Glomerular visceral epithelial cell (primary cell): Measurements from ENCODE around the gene LIN37.

Experiments
- DNase-seq: peaks from one replicate; pipeline ENCODE4 v3.0.0-alpha.2; 2016; ENCODE audit errors: extremely low spot score

The LIN37 gene

DNA sequence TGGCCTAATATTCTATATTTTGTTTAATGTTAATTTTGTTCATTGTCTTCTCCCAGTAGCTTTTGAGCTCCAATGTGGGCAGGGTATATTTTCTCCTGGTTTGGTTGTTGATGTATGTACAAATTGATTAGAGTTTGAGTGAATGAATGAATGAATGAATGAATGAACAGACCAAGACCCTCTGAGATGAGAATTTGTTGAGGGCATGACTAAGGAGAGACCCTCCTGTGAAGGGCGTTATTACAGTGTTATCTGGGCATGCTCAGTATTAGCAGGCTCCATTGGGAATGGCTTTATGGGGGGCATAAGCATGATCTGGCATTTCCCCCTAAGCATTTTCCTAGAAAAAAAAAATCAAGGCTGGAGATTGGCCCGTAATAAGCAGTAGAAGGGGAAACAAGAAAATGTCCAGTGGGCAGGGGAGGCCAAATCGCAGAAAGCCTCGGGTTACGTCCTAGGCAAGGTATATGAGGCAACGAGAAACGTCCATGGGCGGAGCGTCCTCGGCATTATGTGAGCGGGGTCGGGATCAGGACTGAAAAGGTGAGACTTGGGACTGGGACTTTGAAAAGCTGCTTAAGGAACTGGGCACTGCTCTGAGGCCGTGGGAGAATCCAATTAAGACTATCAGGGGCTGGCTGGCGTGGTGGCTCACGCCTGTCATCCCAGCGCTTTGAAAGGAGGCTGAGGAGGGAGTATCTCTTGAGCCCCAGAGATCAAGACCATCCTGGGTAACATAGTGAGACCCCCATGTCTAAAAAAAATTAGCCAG, 26.1 kb downstream of the LIN37 start:
- no peak for DNase-seq

GRCh38 chr19:35775046-35775297, 26.6 kb downstream of the LIN37 start:
- DNase-seq = no peak

GRCh38 chr19:35775298-35776101, 27.1 kb downstream of the LIN37 start, which contains the start of gene ARHGAP33:
ARHGAP33 (plus strand) TSS chr19:35775564; CDS start chr19:35775659, 95 bp downstream.
- DNase-seq = peak; percentile 98

DNA sequence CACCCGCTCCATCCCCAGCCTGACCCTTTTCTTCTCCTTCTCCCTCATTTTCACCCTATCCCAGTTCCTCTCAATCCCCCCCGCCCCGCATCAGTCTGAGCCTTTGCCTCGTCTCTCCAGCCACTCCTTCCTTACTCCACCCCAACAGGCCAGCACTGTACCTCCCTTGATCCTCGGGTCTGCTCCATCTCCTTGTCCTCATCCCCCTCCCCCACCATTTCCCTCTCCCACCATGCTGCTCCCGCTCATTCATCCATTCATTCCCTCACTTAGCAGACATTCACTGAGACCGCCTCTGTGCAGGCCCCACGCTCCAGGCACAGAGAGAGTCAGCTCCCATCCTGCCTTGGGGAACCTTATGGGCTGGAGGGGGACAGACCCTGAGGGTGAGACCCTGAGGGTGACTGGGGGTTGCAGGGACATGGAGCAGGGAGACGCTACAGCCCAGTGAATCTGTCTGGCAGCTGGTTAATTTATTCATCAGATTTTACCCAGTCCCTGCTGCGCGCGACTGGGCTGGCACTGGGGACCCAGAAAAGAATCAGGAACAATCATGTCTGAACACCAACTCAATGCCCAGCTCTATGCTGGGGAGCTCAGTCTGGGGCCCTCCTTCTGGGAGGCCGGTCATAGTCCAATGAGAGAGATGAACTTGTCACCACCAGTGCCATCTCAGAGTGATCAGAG, 27.9 kb downstream of the LIN37 start:
- no peak for DNase-seq

DNA sequence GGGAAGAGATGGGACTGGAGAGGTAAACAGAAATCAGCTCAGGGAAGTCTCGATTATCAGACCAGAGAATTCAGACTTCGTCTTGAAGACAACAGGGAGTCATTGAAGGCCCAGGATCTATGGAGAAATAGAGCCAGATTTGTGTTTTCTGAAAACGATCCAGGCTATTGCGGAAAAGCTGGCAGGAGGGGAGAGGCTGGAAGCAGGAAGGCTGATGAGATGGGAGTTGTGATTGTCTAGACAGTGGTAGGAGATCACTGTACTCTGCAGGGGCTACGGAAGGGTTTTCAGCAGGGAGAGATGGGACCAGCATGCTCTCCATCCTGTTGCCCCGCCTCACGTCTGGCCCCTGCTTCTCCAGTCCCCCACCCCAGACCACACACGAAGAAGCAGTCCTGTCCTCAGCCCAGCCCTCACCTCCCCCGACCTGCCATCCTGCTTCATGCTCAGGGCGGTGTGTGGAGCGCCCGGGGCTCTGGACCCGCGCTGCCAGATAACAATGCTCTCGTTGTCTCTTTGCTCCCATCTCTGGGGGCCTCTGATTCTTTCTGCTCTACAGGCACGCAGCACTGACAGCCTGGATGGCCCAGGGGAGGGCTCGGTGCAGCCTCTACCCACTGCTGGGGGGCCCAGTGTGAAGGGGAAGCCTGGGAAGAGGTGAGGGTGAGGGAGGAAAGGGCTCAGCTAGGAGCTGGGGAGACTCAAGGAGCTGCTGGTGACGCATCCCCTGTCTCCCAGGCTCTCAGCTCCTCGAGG, 28.9 kb downstream of the LIN37 start:
- DNase-seq = no peak

DNA sequence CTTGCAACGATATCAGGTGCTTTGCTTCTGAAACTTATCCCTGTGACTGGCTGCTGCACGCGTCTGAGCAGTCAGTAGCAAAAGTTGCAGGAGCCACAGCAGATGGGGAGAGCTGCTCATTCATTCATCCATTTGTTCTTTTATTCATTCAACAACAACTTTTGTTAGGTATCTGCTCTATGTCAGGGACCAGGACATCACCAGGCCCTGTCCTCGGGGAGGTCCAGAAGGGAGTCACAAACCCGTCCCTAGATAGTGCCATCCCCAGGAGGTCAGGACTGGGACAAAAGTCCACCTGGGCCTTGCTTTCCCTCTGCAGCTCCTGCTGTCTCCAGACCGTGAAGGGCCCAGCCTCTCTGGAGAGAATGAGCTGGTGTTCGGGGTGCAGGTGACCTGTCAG, 29.6 kb downstream of the LIN37 start:
- DNase-seq = no peak

DNA sequence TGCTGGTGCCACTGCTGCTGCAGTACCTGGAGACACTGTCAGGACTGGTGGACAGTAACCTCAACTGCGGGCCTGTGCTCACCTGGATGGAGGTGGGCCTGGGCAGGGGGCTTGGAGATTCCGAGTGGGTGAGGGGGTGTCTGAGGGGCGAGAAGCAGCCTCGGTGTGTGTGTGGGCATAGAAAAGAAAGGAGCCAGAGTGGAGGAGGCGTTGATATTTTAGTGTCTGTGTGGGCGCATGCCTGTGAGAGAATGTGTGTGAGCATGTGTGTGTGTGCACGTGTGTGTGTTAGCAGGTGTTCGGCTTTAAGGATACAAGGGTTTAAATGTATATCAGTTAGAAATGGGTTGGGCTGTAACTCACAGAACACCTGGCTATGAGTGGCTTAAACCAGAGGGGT, 30.7 kb downstream of the LIN37 start:
- DNase-seq = no peak

DNA sequence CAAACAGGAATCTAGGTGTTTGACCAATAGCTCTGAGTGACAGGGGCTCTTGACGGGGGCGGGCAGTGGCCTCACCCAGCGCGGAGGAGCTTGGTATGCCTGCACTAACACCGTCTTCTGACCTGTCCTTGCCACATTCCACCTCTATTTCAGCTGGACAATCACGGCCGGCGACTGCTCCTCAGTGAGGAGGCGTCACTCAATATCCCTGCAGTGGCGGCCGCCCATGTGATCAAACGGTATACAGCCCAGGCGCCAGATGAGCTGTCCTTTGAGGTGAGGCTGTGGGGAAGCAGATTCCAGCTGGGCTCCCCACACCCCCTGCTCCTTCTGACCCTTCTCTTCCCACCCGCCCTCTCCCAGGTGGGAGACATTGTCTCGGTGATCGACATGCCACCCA, 31.7 kb downstream of the LIN37 start:
- DNase-seq = no peak

DNA sequence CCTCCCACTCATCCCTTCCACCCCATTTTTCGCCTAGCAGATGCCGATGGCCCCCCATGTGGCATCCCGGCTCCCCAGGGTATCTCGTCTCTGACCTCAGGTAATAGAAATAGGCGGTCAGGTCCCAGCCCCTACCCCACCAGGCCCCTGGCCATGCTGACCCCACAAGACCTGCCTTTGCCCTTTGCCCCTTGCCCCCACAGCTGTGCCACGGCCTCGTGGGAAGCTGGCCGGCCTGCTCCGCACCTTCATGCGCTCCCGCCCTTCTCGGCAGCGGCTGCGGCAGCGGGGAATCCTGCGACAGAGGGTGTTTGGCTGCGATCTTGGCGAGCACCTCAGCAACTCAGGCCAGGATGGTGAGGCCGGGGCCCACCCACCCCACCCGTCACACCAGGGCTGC, 32.3 kb downstream of the LIN37 start:
- DNase-seq = no peak

DNA sequence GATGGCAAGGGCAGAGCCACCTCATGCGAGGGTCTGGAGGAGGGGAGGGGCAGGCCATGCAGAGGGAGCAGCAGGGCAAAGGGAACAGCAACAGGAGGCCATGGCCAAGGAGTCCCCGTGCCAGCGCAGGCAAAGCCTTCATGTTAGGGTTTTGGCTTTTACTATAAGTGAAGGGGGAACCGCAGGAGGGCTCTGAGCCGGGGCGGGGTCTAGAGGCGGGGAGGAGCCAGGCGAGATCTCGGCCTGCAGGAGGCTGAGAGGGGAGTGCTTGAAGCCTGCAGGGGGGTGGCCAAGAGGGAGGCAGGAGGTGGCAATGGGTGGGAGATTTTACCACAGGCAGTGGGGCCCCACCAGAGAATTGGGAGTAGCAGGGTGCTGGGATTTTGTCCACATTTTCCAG, 33.3 kb downstream of the LIN37 start:
- no peak for DNase-seq

DNA sequence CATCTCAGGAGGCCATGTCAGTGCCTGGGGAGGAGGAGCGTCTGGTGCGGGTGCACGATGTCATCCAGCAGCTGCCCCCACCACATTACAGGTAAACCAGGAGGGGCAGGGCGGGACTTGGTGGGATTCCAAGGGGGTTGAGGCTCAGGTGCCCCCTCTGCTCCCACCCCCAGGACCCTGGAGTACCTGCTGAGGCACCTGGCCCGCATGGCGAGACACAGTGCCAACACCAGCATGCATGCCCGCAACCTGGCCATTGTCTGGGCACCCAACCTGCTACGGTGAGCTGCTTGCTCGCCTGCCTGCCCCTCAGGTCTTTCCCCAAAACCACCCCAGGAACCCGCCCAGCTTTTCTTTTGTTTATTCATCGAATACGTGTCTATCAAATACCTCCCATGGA, 34.2 kb downstream of the LIN37 start:
- DNase-seq = no peak

DNA sequence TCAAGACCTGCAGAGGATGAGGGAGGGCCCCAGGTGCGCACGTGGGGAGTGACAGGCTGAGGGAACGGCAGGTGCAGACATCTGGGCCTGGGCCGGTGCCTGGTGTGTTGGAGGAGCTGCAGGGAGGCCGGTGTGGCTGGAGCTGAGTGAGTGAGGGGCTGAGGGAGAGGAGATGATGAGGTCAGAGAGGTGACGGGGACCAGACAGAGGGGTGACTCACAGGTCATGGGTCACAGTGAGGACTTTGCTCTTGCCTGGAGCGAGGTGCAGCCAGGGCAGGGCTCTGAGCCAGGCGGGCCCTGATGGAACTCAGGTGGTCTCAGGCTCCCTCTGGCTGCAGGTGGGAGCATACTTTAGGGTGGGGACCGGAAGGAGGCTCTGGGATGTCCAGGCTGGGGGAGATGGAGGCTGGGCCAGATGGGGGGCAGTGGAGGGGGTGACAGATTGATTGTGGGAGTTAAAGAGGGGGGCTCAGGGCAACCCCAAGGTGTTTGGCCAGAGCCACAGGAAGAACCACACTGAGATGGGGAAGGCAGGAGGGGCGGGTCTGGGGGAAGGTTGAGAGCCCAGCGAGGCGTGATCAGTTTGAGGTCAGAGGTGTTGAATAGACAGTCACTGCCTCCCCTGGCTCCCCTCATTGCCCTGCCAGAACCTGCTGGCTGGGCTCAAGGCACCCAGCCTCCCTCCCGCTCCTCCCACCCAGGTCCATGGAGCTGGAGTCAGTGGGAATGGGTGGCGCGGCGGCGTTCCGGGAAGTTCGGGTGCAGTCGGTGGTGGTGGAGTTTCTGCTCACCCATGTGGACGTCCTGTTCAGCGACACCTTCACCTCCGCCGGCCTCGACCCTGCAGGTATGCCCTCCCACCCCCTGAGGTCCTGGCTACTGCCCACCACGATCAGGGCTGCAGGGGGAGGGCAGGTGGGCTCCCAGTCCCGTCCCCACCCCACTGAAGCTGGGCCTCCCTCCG, 35.4 kb downstream of the LIN37 start:
- DNase-seq = no peak

- no peak for DNase-seq
Observed at GRCh38 chr19:35784503-35785338, 36.3 kb downstream of the LIN37 start.

- no peak for DNase-seq
Observed at GRCh38 chr19:35785339-35785627, 36.9 kb downstream of the LIN37 start.

DNA sequence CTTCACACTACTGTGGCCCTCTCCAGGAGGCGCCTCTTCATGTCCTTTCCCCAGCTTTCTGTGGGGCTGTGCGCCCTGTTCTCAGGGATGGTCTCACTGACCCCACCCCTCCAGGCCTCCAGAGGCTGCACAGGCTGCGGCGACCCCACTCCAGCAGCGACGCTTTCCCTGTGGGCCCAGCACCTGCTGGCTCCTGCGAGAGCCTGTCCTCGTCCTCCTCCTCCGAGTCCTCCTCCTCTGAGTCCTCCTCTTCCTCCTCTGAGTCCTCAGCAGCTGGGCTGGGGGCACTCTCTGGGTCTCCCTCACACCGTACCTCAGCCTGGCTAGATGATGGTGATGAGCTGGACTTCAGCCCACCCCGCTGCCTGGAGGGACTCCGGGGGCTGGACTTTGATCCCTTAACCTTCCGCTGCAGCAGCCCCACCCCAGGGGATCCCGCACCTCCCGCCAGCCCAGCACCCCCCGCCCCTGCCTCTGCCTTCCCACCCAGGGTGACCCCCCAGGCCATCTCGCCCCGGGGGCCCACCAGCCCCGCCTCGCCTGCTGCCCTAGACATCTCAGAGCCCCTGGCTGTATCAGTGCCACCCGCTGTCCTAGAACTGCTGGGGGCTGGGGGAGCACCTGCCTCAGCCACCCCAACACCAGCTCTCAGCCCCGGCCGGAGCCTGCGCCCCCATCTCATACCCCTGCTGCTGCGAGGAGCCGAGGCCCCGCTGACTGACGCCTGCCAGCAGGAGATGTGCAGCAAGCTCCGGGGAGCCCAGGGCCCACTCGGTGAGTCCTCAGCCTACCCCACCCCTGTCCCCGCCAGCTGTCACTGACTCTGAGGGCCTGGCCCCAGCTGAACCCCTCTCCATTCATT, 38.2 kb downstream of the LIN37 start:
- no peak for DNase-seq

DNA sequence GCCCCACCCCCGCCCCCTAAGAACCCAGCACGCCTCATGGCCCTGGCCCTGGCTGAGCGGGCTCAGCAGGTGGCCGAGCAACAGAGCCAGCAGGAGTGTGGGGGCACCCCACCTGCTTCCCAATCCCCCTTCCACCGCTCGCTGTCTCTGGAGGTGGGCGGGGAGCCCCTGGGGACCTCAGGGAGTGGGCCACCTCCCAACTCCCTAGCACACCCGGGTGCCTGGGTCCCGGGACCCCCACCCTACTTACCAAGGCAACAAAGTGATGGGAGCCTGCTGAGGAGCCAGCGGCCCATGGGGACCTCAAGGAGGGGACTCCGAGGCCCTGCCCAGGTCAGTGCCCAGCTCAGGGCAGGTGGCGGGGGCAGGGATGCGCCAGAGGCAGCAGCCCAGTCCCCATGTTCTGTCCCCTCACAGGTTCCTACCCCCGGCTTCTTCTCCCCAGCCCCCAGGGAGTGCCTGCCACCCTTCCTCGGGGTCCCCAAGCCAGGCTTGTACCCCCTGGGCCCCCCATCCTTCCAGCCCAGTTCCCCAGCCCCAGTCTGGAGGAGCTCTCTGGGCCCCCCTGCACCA, 38.9 kb downstream of the LIN37 start:
- DNase-seq = no peak

DNA sequence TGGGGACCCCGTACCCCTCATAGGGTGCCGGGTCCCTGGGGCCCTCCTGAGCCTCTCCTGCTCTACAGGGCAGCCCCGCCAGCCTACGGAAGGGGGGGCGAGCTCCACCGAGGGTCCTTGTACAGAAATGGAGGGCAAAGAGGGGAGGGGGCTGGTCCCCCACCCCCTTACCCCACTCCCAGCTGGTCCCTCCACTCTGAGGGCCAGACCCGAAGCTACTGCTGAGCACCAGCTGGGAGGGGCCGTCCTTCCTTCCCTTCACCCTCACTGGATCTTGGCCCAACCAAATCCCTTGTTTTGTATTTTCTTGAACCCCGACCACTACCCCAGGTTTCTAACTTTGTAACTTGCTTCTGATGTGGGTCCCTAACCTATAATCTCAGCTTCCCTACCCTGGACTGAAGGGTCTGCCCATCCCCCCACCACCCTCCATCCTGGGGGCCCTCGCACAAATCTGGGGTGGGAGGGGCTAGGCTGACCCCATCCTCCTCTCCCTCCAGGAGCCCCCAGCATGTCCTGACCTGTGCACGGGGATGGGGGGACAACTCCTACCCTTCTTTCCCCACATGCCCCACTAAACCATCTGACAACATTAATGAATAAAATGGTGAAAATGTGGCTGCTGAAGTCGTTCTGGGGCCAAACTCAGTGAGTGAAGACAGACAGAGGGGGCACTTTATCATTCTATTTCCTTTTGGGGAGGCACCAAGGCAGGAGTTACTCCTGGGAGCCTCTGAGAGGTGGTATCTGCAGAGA, 40.0 kb downstream of the LIN37 start:
- DNase-seq = no peak
